Fibroblast of lung (primary cell): Measurements from ENCODE around the gene SEC61A2. TPM values are rescaled to one million over a fixed set of nuclear protein-coding genes. Genes with fewer than 3 reads are reported as not detected.

ENCODE experiments used
- DNase-seq, 2 donors: peaks; one replicate each; pipeline versions ENCODE4 v3.0.0 to v3.0.0-alpha.2; 2010; ENCODE audit warnings: low read depth in 2 of 2
- H2AFZ ChIP-seq: 2 replicates; pipeline ENCODE4 v1.5.1; 2012; ENCODE audit warnings: low read length, control low read depth, inconsistent platforms
- H3K27ac ChIP-seq: 2 replicates; pipeline ENCODE4 v1.5.1; 2011; ENCODE audit warnings: low read length, control low read depth; ENCODE audit not compliant: insufficient read depth
- H3K27me3 ChIP-seq: 2 replicates; pipeline ENCODE4 v1.5.1; 2011; ENCODE audit warnings: mild to moderate bottlenecking, low read length; ENCODE audit not compliant: control insufficient read depth, insufficient read depth
- H3K36me3 ChIP-seq: 2 replicates; pipeline ENCODE4 v1.5.1; 2011; ENCODE audit warnings: low read length; ENCODE audit not compliant: control insufficient read depth, insufficient read depth
- H3K4me1 ChIP-seq: 2 replicates; pipeline ENCODE4 v1.5.1; 2011; ENCODE audit warnings: low read length; ENCODE audit not compliant: control insufficient read depth, insufficient read depth; ENCODE audit errors: extremely low read depth
- H3K4me2 ChIP-seq: 2 replicates; pipeline ENCODE4 v1.5.1; 2011; ENCODE audit warnings: low read length, control low read depth; ENCODE audit not compliant: insufficient read depth; ENCODE audit errors: extremely low read depth
- H3K4me3 ChIP-seq, 4 experiments: fragments of 200-600 bp in 1 of 4; sonication (generic) in 1 of 4; replicated peaks in 1 of 4; 2 replicates each; pipeline ENCODE4 v1.5.1; 2011 to 2016; ENCODE audit warnings: low read length in 4 of 4, low read depth in 3 of 4, mild to moderate bottlenecking in 3 of 4, control low read depth in 2 of 4, inconsistent platforms in 1 of 4, mixed read lengths in 1 of 4; ENCODE audit not compliant: insufficient read depth in 1 of 4; ENCODE audit errors: control extremely low read depth in 1 of 4
- H3K79me2 ChIP-seq: 2 replicates; pipeline ENCODE4 v1.5.1; 2012; ENCODE audit warnings: mild to moderate bottlenecking, low read length, inconsistent platforms; ENCODE audit not compliant: control insufficient read depth, insufficient read depth
- H3K9ac ChIP-seq: 2 replicates; pipeline ENCODE4 v1.5.1; 2011; ENCODE audit warnings: mild to moderate bottlenecking, low read length, control low read depth; ENCODE audit not compliant: insufficient read depth
- H3K9me3 ChIP-seq: 2 replicates; pipeline ENCODE4 v1.5.1; 2012; ENCODE audit warnings: low read depth, low read length; ENCODE audit not compliant: control insufficient read depth, insufficient read depth
- H4K20me1 ChIP-seq: 2 replicates; pipeline ENCODE4 v1.5.1; 2011; ENCODE audit warnings: low read length; ENCODE audit not compliant: control insufficient read depth, insufficient read depth; ENCODE audit errors: extremely low read depth
- CTCF ChIP-seq, 2 donors: IDR thresholded peaks in 1 of 2; conservative IDR thresholded peaks in 1 of 2; 1 replicate in 1 of 2; 2 replicates in 1 of 2; pipeline ENCODE4 v1.5.1; 2011 to 2012; ENCODE audit warnings: low read length in 2 of 2, control low read depth in 1 of 2, inconsistent platforms in 1 of 2, low read depth in 1 of 2, mild to moderate bottlenecking in 1 of 2
- EZH2 ChIP-seq: IDR thresholded peaks from 2 replicates; pipeline ENCODE4 v1.5.1; 2012; ENCODE audit warnings: low read length, control low read depth, mild to moderate bottlenecking; ENCODE audit errors: missing control alignments
- polyA plus RNA-seq, 2 donors: library from polyadenylated mRNA; depleted of rRNA in 1 of 2; stranded (reverse) in 1 of 2; unstranded in 1 of 2; fragments of >200 nt; gene quantifications; 2 replicates each; pipeline ENCODE4 v1.2.1, GENCODE V29; 2011 to 2012; ENCODE audit warnings: missing spikeins in 1 of 2
- total RNA-seq: library from RNA; depleted of rRNA; stranded (reverse); fragments of >200 nt; gene quantifications from 2 replicates; pipeline ENCODE4 v1.2.1, GENCODE V29; 2014

The SEC61A2 gene
- total and polyA plus RNA-seq, 2 donors (not counting 1 experiment from before 2014, with no cell fraction given), result 9.2 to 12.8 TPM

DNA sequence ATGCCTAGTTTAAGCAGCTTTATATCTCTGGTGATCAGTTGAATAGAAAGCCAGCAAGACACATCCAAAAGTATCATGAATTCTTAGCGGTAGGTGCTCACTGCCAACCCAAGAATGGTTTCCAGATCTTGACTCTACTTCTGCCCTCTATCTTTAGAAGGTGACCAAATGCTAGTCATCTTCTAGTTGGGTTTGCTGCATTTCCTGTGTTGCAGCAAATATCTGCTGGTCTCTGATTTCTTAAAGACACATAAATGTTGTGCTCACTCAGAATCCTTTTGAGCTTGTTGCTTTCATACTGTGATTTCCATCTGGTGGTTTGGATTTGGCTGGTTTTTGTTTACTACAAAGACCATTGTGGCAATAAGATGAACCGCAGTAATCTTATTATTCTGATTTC is 68.7 kb downstream of the SEC61A2 start:
- H3K79me2 ChIP-seq, result peaks cover 69% of the 10 kb centered on the region
- no peak for DNase-seq
- no peak overlapping the region for H3K9ac ChIP-seq
- peaks cover 3% of the 10 kb centered on the region for H4K20me1 ChIP-seq
- H3K27ac ChIP-seq, result no peak overlapping the region
- H2AFZ ChIP-seq, result no peak overlapping the region
- no peak overlapping the region for H3K4me2 ChIP-seq
- H3K4me1 ChIP-seq, result peaks cover 4% of the 10 kb centered on the region
- no peaks in the 10 kb centered on the region for H3K9me3 ChIP-seq
- H3K36me3 ChIP-seq, result peaks cover 6% of the 10 kb centered on the region
- TF ChIP-seq CTCF (conservative IDR thresholded peaks at IDR 0.05 in 1 of 2, IDR thresholded peaks at IDR 0.05 in 1 of 2; ENCODE audit: low read depth in 1 of 2, low read length in 2 of 2) (no peak), EZH2 (no peak)
- H3K4me3 ChIP-seq, result no peak overlapping the region
- H3K27me3 ChIP-seq, result no peaks in the 10 kb centered on the region

DNA sequence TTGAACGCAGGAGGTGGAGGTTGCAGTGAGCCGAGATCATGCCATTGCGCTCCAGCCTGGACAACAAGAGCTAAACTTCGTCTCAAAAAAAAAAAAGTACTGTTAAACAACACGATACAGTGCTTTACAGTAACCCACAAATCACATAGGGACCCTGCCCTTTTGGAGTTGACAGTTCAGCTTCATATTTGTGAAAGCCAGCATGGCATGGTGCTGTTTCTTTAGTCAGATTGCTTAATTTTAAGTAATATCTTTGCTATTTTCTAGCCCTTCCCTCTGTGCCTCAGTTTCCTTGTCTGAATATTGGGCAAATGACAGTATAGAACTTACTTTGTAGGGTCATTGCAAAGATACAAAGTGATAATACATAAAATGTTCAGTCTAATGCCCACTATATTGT is 71.4 kb downstream of the SEC61A2 start:
- Histone ChIP-seq H3K9me3 (no peaks in the 10 kb centered on the region), H4K20me1 (peaks cover 3% of the 10 kb centered on the region)

GRCh38 chr10:12201543-12201942 is 72.1 kb downstream of the SEC61A2 start:
- Histone ChIP-seq H3K4me3 (no peak overlapping the region), H4K20me1 (peaks cover 3% of the 10 kb centered on the region), H3K27me3 (no peaks in the 10 kb centered on the region), H3K4me1 (no peaks in the 10 kb centered on the region), H3K4me2 (no peak overlapping the region), H3K9me3 (no peaks in the 10 kb centered on the region), H3K79me2 (peaks cover 52% of the 10 kb centered on the region), H3K36me3 (peaks cover 6% of the 10 kb centered on the region), H3K9ac (no peak overlapping the region), H2AFZ (no peak overlapping the region), H3K27ac (no peak overlapping the region)
- TF ChIP-seq EZH2 (no peak), CTCF (conservative IDR thresholded peaks at IDR 0.05 in 1 of 2, IDR thresholded peaks at IDR 0.05 in 1 of 2; ENCODE audit: low read depth in 1 of 2, low read length in 2 of 2) (no peak)
- DNase-seq, result no peak

More for the DNA sequence above, 71.4 kb downstream of the SEC61A2 start:
- H3K4me2 ChIP-seq, result no peak overlapping the region
- DNase-seq, result no peak
- H3K79me2 ChIP-seq, result peaks cover 55% of the 10 kb centered on the region
- H3K27me3 ChIP-seq, result no peaks in the 10 kb centered on the region
- peaks cover 6% of the 10 kb centered on the region for H3K36me3 ChIP-seq
- no peak overlapping the region for H2AFZ ChIP-seq
- H3K4me1 ChIP-seq, result no peaks in the 10 kb centered on the region
- H3K4me3 ChIP-seq, result no peak overlapping the region
- no peak overlapping the region for H3K9ac ChIP-seq
- TF ChIP-seq CTCF (conservative IDR thresholded peaks at IDR 0.05 in 1 of 2, IDR thresholded peaks at IDR 0.05 in 1 of 2; ENCODE audit: low read depth in 1 of 2, low read length in 2 of 2) (no peak), EZH2 (no peak)
- no peak overlapping the region for H3K27ac ChIP-seq
